Tibial nerve (tissue), 4 donors: ENCODE results near the gene TBC1D1. TPM values are rescaled to one million over a fixed set of nuclear protein-coding genes. Genes with fewer than 3 reads are reported as not detected.
A peak's percentile ranks its signal among the peaks of the same experiment; 100 is the strongest.

Experiments used
- DNase-seq, 2 donors: peaks; one replicate each; pipeline ENCODE4 v3.0.0-alpha.2; 2019; ENCODE audit warnings: low spot score in 2 of 2
- H3K27ac ChIP-seq, 4 donors: fragments of 200-600 bp; sonication (generic) in 3 of 4; one replicate each; pipeline ENCODE4 v1.5.1; 2017 to 2019; ENCODE audit warnings: mild to moderate bottlenecking in 1 of 4
- H3K27me3 ChIP-seq, 2 donors: fragments of 200-600 bp; sonication (generic) in 1 of 2; one replicate each; pipeline versions ENCODE4 v1.5.1 to v1.6.0; 2017 to 2019
- H3K36me3 ChIP-seq, 3 donors: fragments of 200-600 bp; sonication (generic); one replicate each; pipeline ENCODE4 v1.5.1; 2018 to 2019
- H3K4me1 ChIP-seq, 4 donors: fragments of 200-600 bp; sonication (generic) in 3 of 4; one replicate each; pipeline ENCODE4 v1.5.1; 2017 to 2019
- H3K4me3 ChIP-seq, 4 donors: fragments of 200-600 bp; sonication (generic) in 3 of 4; one replicate each; pipeline ENCODE4 v1.5.1; 2017 to 2019; ENCODE audit warnings: mild to moderate bottlenecking in 1 of 4, moderate library complexity in 1 of 4
- H3K9me3 ChIP-seq, 4 donors: fragments of 200-600 bp; sonication (generic) in 3 of 4; one replicate each; pipeline ENCODE4 v1.5.1; 2017 to 2019
- CTCF ChIP-seq, 5 experiments: fragments of 200-600 bp in 3 of 5; fragments of 450-650 bp in 2 of 5; sonication (generic) in 3 of 5; IDR thresholded peaks; one replicate each; pipeline ENCODE4 v1.5.1; 2016 to 2019; ENCODE audit warnings: antibody characterized with exemption in 5 of 5, mild to moderate bottlenecking in 3 of 5, moderate library complexity in 2 of 5
- EP300 ChIP-seq, 2 donors: sonication (generic); formaldehyde crosslinking; IDR thresholded peaks; one replicate each; pipeline ENCODE4 v1.6.1; 2017; ENCODE audit warnings: antibody characterized with exemption in 2 of 2, mild to moderate bottlenecking in 1 of 2
- POLR2A ChIP-seq, 2 donors: fragments of 450-650 bp; IDR thresholded peaks; one replicate each; pipeline ENCODE4 v1.6.1; 2017; ENCODE audit warnings: antibody characterized with exemption in 2 of 2, mild to moderate bottlenecking in 2 of 2, moderate library complexity in 2 of 2
- WGBS, 2 donors: methylation state at CpG; one replicate each; pipeline ENCODE4 v1.1.5; 2018; 5-methylcytosine and 5-hydroxymethylcytosine counted together
- total RNA-seq, 4 donors: library from RNA; depleted of rRNA; stranded (reverse); fragments of >200 nt; gene quantifications; one replicate each; pipeline ENCODE4 v1.1.0, GENCODE V29; 2016

The TBC1D1 gene
- total RNA-seq, 4 donors from 2014 or later: 41.6 to 97.8 (median 62.5) TPM

GRCh38 chr4:38129460-38130227 lies 238.8 kb downstream of the TBC1D1 start:
- H3K4me1 ChIP-seq: peaks cover 0 to 40% (median 22%) of the 10 kb centered on the region in 4 donors
- DNase-seq: no peak
- H3K4me3 ChIP-seq: no peak overlapping the region
- no peaks in the 10 kb centered on the region for H3K27me3 ChIP-seq
- WGBS, 2 donors: 69 to 73% methylated on average over 7 of the region's 7 CpGs
- H3K27ac ChIP-seq: peak overlapping the region in 2 of 4 donors; percentile 31 to 44
- H3K9me3 ChIP-seq: no peaks in the 10 kb centered on the region
- H3K36me3 ChIP-seq: peaks cover 0 to 34% (median 0%) of the 10 kb centered on the region in 3 donors
- TF ChIP-seq EP300 (IDR thresholded peaks at IDR 0.05): no peak
- no peak for TF ChIP-seq CTCF (IDR thresholded peaks at IDR 0.05)
- TF ChIP-seq POLR2A (IDR thresholded peaks at IDR 0.05): no peak

- DNase-seq: no peak
- H3K4me3 ChIP-seq: no peak overlapping the region
- no peaks in the 10 kb centered on the region for H3K27me3 ChIP-seq
- H3K4me1 ChIP-seq: peaks cover 0 to 40% (median 22%) of the 10 kb centered on the region in 4 donors
- no peaks in the 10 kb centered on the region for H3K9me3 ChIP-seq
- 68 to 76% methylated on average over 3 of the region's 3 CpGs for WGBS, 2 donors
- TF ChIP-seq CTCF (IDR thresholded peaks at IDR 0.05): no peak
- no peak for TF ChIP-seq POLR2A (IDR thresholded peaks at IDR 0.05)
- no peak for TF ChIP-seq EP300 (IDR thresholded peaks at IDR 0.05)
- peak overlapping the region in 3 of 4 donors; percentile 74 to 89 (median 84) for H3K27ac ChIP-seq
- H3K36me3 ChIP-seq: peaks cover 0 to 31% (median 0%) of the 10 kb centered on the region in 3 donors
Measured at GRCh38 chr4:38130884-38131283, 240.0 kb downstream of the TBC1D1 start.

GRCh38 chr4:38131371-38132091 lies 240.6 kb downstream of the TBC1D1 start:
- peaks cover 0 to 40% (median 22%) of the 10 kb centered on the region in 4 donors for H3K4me1 ChIP-seq
- H3K36me3 ChIP-seq: peaks cover 0 to 31% (median 0%) of the 10 kb centered on the region in 3 donors
- 57 to 60% methylated on average over 12 of the region's 12 CpGs for WGBS, 2 donors
- peak overlapping the region; percentile 65 to 89 (median 79) for H3K27ac ChIP-seq
- H3K27me3 ChIP-seq: no peaks in the 10 kb centered on the region
- TF ChIP-seq POLR2A (IDR thresholded peaks at IDR 0.05) (no peak), EP300 (IDR thresholded peaks at IDR 0.05) (no peak), CTCF (IDR thresholded peaks at IDR 0.05) (no peak)
- H3K4me3 ChIP-seq: no peak overlapping the region
- H3K9me3 ChIP-seq: no peaks in the 10 kb centered on the region
- DNase-seq: peak in 1 of 2 donors; percentile 29

- Histone ChIP-seq H3K27ac (peak overlapping the region; percentile 65 to 89 (median 79)), H3K27me3 (no peaks in the 10 kb centered on the region), H3K9me3 (no peaks in the 10 kb centered on the region), H3K36me3 (peaks cover 0 to 33% (median 0%) of the 10 kb centered on the region in 3 donors), H3K4me1 (peaks cover 0 to 40% (median 22%) of the 10 kb centered on the region in 4 donors), H3K4me3 (no peak overlapping the region)
- TF ChIP-seq EP300 (IDR thresholded peaks at IDR 0.05) (peak; percentile 39 to 91), POLR2A (IDR thresholded peaks at IDR 0.05) (peak; percentile 29 to 46), CTCF (IDR thresholded peaks at IDR 0.05) (no peak)
- peak; percentile 30 to 78 for DNase-seq
- WGBS, 2 donors: 8 to 14% methylated on average over 8 of the region's 8 CpGs
Measured at GRCh38 chr4:38132107-38132673, 241.3 kb downstream of the TBC1D1 start.
